ENCODE measurements around the gene PCCA. TPM values are rescaled to one million over a fixed set of nuclear protein-coding genes. Genes with fewer than 3 reads are reported as not detected.

Gene PCCA
- total and polyA plus RNA-seq, 2 experiments from 2014 or later = 41.9 to 46.6 TPM

- H3K9me3 Mint-ChIP-seq = peaks cover 6% of the 10 kb centered on the region
- H3K9me2 ChIP-seq (ENCODE audit: insufficient read depth) = no peaks in the 10 kb centered on the region
- TF ChIP-seq ZNF331 (CRISPR knock-in tag; IDR thresholded peaks at IDR 0.05; ENCODE audit: low read depth) (no peak), EZH2 (IDR thresholded peaks at IDR 0.05; ENCODE audit: low read depth, unreplicated experiment) (no peak), EZH2phosphoT487 (IDR thresholded peaks at IDR 0.05; ENCODE audit: unreplicated experiment) (no peak), CTCF (conservative IDR thresholded peaks at IDR 0.05; ENCODE audit: low read depth in 2 of 2) (no peak), ZNF114 (CRISPR knock-in tag; IDR thresholded peaks at IDR 0.05) (no peak), POLR2AphosphoS5 (IDR thresholded peaks at IDR 0.05; ENCODE audit: low read depth) (no peak), JUNB (IDR thresholded peaks at IDR 0.05; ENCODE audit: unreplicated experiment) (no peak), ZNF462 (CRISPR knock-in tag; IDR thresholded peaks at IDR 0.05) (no peak), REST (IDR thresholded peaks at IDR 0.05; ENCODE audit: unreplicated experiment) (no peak), CREB1 (CRISPR knock-in tag; IDR thresholded peaks at IDR 0.05; ENCODE audit: low read depth) (no peak), NANOG (IDR thresholded peaks at IDR 0.05; ENCODE audit: borderline replicate concordance) (no peak), ETS1 (IDR thresholded peaks at IDR 0.05) (no peak), STAT1 (IDR thresholded peaks at IDR 0.05; ENCODE audit: unreplicated experiment) (no peak)
- H3K4me1 ChIP-seq (ENCODE audit: insufficient read depth) = peaks cover 35% of the 10 kb centered on the region
- peaks cover 3% of the 10 kb centered on the region for H3K27me3 Mint-ChIP-seq (ENCODE audit: insufficient read depth, low read depth, poor library complexity)
- H3K4me3 ChIP-seq = no peak overlapping the region
- peaks cover 6% of the 10 kb centered on the region for H3K36me3 Mint-ChIP-seq (ENCODE audit: low read depth)
- no peak overlapping the region for H3K4me3 Mint-ChIP-seq
- ATAC-seq (no peak), DNase-seq (ENCODE audit: low spot score) (no peak)
- H3F3A ChIP-seq (replicated peaks; ENCODE audit: low read depth) = 0 out of 2 replicates have a peak, but pooled peaks cover 4% of the 10 kb centered on the region
- no peak overlapping the region for H3K4me2 ChIP-seq
- peaks cover 44% of the 10 kb centered on the region for H3K79me2 ChIP-seq (replicated peaks; ENCODE audit: insufficient read depth)
- H3K27ac Mint-ChIP-seq = 0 out of 2 replicates have a peak overlapping the region, but pooled peaks have one; percentile 45
- H3K27ac ChIP-seq (ENCODE audit: low read depth) = no peak overlapping the region
- no peak overlapping the region for H2AFZ ChIP-seq
- H3K4me1 Mint-ChIP-seq = peaks cover 52% of the 10 kb centered on the region
- no peaks in the 10 kb centered on the region for H3K36me3 ChIP-seq (ENCODE audit: insufficient read depth)
- H3K27me3 ChIP-seq (ENCODE audit: insufficient read depth) = no peaks in the 10 kb centered on the region
- H4K20me1 ChIP-seq (replicated peaks; ENCODE audit: insufficient read depth) = no peaks in the 10 kb centered on the region
Measured at GRCh38 chr13:100178309-100178708, 89.4 kb downstream of the PCCA start.

Data from GM23338 (cell line).